ENCODE data around the gene TSKU.

Gene TSKU

DNA sequence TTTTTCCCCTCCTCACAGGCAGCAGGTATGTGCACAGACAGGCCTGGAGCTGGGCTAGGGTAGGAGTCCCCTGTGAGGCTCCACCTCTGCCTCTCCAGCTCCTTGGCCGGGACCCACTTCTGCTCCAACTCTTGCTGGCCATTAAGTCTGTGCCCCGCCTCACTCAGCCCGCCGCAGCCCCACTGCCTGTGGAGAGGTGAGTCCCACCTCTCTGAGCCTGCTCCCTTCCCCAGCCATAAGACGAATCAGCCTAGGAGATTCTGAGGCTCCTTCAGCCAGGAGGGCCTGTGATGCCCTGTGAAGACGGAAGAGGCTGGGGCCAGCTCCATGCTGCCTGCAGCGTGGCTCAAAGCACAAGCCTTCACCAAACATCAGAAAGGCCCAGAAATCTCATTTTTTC lies 23.0 kb downstream of the TSKU start:
- DNase-seq (ENCODE audit: low read depth, low spot score) = no peak
- CTCF ChIA-PET = interaction anchor here (0.9 to 10.0 kb wide), 15 partner anchors 8 to 119 kb away, joined by 3 to 419 read pairs (median 3); no protein-coding TSS in a partner anchor
- POLR2A ChIA-PET = no interaction called here
- TF ChIP-seq, protein P1, sequence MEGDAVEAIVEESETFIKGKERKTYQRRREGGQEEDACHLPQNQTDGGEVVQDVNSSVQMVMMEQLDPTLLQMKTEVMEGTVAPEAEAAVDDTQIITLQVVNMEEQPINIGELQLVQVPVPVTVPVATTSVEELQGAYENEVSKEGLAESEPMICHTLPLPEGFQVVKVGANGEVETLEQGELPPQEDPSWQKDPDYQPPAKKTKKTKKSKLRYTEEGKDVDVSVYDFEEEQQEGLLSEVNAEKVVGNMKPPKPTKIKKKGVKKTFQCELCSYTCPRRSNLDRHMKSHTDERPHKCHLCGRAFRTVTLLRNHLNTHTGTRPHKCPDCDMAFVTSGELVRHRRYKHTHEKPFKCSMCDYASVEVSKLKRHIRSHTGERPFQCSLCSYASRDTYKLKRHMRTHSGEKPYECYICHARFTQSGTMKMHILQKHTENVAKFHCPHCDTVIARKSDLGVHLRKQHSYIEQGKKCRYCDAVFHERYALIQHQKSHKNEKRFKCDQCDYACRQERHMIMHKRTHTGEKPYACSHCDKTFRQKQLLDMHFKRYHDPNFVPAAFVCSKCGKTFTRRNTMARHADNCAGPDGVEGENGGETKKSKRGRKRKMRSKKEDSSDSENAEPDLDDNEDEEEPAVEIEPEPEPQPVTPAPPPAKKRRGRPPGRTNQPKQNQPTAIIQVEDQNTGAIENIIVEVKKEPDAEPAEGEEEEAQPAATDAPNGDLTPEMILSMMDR (IDR thresholded peaks at IDR 0.05; ENCODE audit: insufficient read depth, low read length, missing control alignments) = no peak
- no peak overlapping the region for H3K4me3 ChIP-seq (ENCODE audit: low read depth, low read length)

DNA sequence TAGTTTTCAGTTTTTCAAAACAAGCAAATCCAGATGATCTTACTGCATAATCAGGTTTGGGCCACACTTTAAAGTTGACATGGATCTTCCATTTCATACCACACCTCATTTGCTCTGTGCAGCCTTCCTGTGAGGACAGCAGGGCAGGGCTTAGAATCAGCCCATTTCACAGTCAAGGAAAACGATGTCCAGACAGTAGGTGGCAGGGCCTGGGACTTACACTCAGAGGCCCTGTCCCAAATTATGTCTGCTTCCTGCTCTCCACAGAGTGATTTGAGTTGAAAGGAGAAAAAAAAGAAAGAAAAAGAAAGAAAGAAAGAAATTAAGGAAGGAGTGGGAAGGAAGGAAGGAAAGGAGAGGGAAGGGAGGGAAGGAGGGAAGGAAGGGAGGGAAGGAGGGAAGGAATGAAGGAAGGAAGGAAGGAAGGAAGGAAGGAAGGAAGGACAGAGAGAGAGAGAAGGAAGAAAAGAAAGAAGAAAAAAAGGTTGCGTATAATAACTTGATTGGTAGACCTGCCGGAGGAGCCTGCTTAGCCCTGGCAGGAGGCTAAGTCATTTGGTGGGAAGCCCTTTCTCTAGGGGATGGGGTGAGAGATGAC lies 23.6 kb downstream of the TSKU start:
- TF ChIP-seq, protein P1 (IDR thresholded peaks at IDR 0.05; ENCODE audit: insufficient read depth, low read length, missing control alignments) = no peak
- ChIA-PET POLR2A (no interaction called here), CTCF (interaction anchor here (0.6 to 10.0 kb wide), 28 partner anchors 6 to 113 kb away, joined by 3 to 419 read pairs (median 7); no protein-coding TSS in a partner anchor)
- no peak for DNase-seq (ENCODE audit: low read depth, low spot score)
- no peak overlapping the region for H3K4me3 ChIP-seq (ENCODE audit: low read depth, low read length)

DNA sequence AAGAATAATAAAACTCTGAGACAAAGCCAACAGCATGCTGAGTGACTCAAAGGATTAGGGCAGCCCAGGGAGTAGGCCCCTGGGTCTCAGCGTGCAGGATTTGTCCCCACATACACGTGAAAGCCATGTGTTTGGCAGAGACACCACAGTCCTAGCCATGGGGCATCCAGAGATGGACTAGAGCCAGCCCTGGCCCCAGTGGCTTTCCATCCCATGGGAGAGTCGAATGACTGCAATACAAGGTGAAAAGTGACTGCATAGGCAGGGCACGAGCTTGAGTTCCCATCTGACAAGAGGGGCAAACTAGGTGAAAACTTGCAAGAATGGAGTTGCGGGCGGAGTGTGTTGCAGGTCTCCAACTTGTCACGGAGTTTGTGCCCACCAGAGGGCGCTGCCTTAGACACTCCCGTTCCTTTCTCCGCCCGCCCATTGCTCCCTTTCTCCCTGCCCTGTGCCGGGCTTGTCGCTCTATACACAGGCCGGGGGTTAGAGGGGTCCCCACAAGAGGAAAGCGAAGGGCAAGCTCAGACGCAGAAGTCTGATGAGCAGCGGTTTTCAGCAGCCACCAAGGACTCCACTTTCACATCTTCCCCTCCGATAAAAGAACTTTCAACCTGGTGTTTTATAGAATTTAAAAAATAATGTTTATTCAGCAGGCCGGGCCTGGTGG lies 24.2 kb downstream of the TSKU start:
- TF ChIP-seq, protein P1 (IDR thresholded peaks at IDR 0.05; ENCODE audit: insufficient read depth, low read length, missing control alignments) = peak; percentile 83
- POLR2A ChIA-PET = no interaction called here
- no peak overlapping the region for H3K4me3 ChIP-seq (ENCODE audit: low read depth, low read length)
- CTCF ChIA-PET = interaction anchor here (0.6 to 8.9 kb wide), 28 partner anchors 7 to 256 kb away, joined by 3 to 307 read pairs (median 5); no protein-coding TSS in a partner anchor
- no peak for DNase-seq (ENCODE audit: low read depth, low spot score)

DNA sequence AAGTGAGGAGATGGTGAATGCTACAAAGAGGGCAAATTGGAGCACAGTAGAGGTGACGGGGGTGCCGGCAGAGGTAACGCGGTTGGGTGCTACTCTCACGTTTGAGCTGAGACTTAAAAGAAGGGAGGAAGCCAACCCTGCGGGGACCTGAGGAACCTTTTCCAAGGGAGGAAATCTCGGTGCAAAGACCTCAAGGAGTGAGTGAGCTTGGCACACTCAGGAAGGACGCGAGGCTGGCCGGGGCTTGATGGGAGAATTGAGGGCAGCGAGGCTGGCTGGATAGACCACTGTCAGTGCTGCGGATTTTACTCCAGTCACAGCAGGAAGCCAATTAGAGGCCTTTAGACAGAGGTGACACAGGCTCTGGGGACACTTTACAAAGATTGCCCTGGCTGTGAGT lies 25.0 kb downstream of the TSKU start:
- H3K4me3 ChIP-seq (ENCODE audit: low read depth, low read length) = no peak overlapping the region
- CTCF ChIA-PET = interaction anchor here (0.6 to 8.9 kb wide), 37 partner anchors 8 to 283 kb away, joined by 3 to 307 read pairs (median 4); no protein-coding TSS in a partner anchor
- DNase-seq (ENCODE audit: low read depth, low spot score) = no peak
- TF ChIP-seq, protein P1 (IDR thresholded peaks at IDR 0.05; ENCODE audit: insufficient read depth, low read length, missing control alignments) = no peak
- POLR2A ChIA-PET = no interaction called here

DNA sequence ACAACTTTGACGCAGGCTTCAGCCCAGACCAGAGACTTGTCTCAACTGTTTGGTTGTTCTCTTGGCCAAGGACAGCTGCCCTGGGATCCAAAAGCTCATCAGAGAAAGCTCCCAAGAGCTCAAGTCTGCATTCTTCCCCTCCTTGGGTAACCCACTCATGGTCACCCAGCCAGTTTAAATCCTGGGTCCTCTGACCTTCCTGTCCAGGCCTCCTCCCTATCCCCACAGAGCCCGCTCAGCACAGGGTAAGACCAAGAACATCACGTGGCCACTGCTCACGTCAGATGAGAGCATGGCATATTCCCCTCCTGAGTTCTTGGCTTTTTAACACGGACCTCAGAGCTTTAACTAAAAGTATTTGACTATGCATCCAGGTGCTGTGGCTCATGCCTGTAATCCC lies 25.8 kb downstream of the TSKU start:
- no peak overlapping the region for H3K4me3 ChIP-seq (ENCODE audit: low read depth, low read length)
- CTCF ChIA-PET = interaction anchor here (0.6 to 8.9 kb wide), 28 partner anchors 8 to 282 kb away, joined by 3 to 307 read pairs (median 4); no protein-coding TSS in a partner anchor
- POLR2A ChIA-PET = no interaction called here
- TF ChIP-seq, protein P1 (IDR thresholded peaks at IDR 0.05; ENCODE audit: insufficient read depth, low read length, missing control alignments) = no peak
- no peak for DNase-seq (ENCODE audit: low read depth, low spot score)

DNA sequence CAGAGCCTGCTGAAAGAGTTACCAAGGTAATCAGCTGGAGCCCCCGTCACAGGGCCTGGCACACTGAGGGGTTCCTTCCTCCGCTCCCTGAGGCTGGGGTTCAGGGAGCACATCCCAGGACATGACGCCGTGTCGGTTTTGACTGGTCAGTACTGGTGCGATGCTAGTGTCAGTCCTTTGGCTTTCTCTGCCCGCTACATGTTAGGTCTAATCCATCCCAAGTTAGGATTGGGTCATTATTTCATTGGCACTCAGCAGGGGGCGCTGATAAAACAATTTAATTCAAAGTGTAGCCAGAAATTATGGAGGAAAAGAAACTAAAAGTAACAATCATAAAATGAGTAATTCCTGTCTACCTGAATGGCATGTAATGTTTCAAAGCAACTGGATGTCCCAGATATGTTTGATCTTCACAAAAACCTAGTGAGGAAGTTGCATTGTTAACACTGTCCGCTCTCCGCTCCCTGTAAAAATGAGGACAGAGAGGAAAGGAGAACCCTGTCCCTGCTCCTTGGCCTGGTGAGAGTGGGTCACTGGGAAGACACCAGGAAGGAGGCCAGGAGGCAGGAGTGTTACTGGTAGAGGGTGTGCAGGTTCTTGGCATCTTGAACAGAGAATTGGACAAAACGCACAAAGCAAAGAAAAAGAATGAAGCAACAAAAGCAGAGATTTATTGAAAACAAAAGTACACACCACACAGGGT lies 27.1 kb downstream of the TSKU start:
- H3K4me3 ChIP-seq (ENCODE audit: low read depth, low read length) = no peak overlapping the region
- ChIA-PET POLR2A (no interaction called here), CTCF (interaction anchor here (0.6 to 8.9 kb wide), 22 partner anchors 8 to 229 kb away, joined by 3 to 307 read pairs (median 4); no protein-coding TSS in a partner anchor)
- DNase-seq (ENCODE audit: low read depth, low spot score) = no peak
- TF ChIP-seq, protein P1 (IDR thresholded peaks at IDR 0.05; ENCODE audit: insufficient read depth, low read length, missing control alignments) = peak; percentile 44

All from AG04449 (cell line).